Measurements from ENCODE around the gene POLR3C.

- TF ChIP-seq TAF1 (IDR thresholded peaks at IDR 0.05; ENCODE audit: low read depth, low read length), result peak; percentile 92
- peak; percentile 81; the same call in 1 of the 2 replicates for TF ChIP-seq POLR2A (IDR thresholded peaks at IDR 0.05; ENCODE audit: low read depth, low read length)
These were observed at the start of gene POLR3C, which contains the start of gene RNF115 for GRCh38 chr1:145823565-145824498.

Measured in GM12891 (cell line).